Left ventricle myocardium inferior (tissue), 1 donor: ENCODE measurements around the gene ARSA. TPM values are rescaled to one million over a fixed set of nuclear protein-coding genes. Genes with fewer than 3 reads are reported as not detected.
"Not testable (repeated sequence)": the region's sequence is repeated elsewhere in the genome, so short reads cannot be mapped to it uniquely, and the experiment has no call there.

Experiments used
- DNase-seq: peaks from one replicate; pipeline ENCODE4 v3.0.0-alpha.2; 2020
- H3K27ac ChIP-seq: fragments of 200-600 bp; replicated peaks from 2 replicates; pipeline ENCODE4 v1.8.0; 2021
- H3K27me3 ChIP-seq: fragments of 200-600 bp; 2 replicates; pipeline ENCODE4 v1.8.0; 2021; ENCODE audit warnings: low read depth
- H3K36me3 ChIP-seq: fragments of 200-600 bp; 2 replicates; pipeline ENCODE4 v1.8.0; 2021
- H3K4me1 ChIP-seq: fragments of 200-600 bp; 2 replicates; pipeline ENCODE4 v1.8.0; 2021
- H3K4me3 ChIP-seq: fragments of 200-600 bp; 2 replicates; pipeline ENCODE4 v1.8.0; 2021; ENCODE audit warnings: mild to moderate bottlenecking, moderate library complexity
- H3K9me3 ChIP-seq: fragments of 200-600 bp; replicated peaks from 2 replicates; pipeline ENCODE4 v1.8.0; 2021
- intact Hi-C: fragments of 100-400 bp; cut with micrococcal nuclease; formaldehyde crosslinking; loops from one replicate; pipeline ENCODE4 v1.11.0; 2022
- total RNA-seq: library from RNA; stranded (reverse); fragmentation: NEBNext Ultra II Directional; extraction: Animal tissue kit (Norgen Biotek cat#: 25700); gene quantifications from one replicate; pipeline ENCODE4 v1.2.1, GENCODE V29; 2021
- TF ChIP-seq, protein P1 (sequence below): fragments of 200-600 bp; IDR thresholded peaks from 2 replicates; pipeline ENCODE4 v1.8.0; 2021; ENCODE audit warnings: antibody characterized with exemption, mild to moderate bottlenecking, borderline replicate concordance
- donor health status: DM: no; HTN: yes; CAD: no; lungs with severe emphysema.

The ARSA gene
- total RNA-seq, 1 donor from 2014 or later = 23.5 TPM

DNA sequence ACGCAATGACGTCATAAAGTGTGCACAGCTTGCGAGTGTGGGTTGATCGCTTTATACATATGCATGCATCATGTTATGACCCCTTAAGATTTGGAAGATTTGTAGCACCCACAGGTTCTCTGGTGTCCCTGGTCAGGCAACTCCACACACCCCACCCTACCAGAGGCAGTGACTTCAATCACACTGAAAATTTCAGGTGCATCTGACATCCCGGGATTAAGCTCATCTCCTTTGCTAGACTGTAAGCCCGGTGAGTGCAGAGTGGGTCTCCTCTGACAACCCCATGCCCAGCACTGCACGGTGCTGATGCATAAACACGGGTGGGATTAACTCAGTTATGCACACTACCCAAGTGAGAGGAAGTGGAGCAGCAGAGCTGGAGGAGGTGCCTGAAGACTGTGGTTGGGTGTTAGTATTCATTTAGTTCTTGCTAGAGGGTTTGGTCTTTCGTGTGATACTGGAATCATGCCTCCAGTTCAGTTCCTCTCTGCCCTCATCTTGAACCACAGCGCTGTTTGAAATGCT lies 6.5 kb downstream of the ARSA start:
- Histone ChIP-seq H3K9me3 (no peaks in the 10 kb centered on the region), H3K4me1 (peaks cover 36% of the 10 kb centered on the region), H3K36me3 (peaks cover 10% of the 10 kb centered on the region), H3K27ac (peak overlapping the region; percentile 80), H3K4me3 (peak overlapping the region; percentile 61), H3K27me3 (no peaks in the 10 kb centered on the region)
- DNase-seq = no peak
- intact Hi-C loops = no loop called here
- TF ChIP-seq, protein P1, sequence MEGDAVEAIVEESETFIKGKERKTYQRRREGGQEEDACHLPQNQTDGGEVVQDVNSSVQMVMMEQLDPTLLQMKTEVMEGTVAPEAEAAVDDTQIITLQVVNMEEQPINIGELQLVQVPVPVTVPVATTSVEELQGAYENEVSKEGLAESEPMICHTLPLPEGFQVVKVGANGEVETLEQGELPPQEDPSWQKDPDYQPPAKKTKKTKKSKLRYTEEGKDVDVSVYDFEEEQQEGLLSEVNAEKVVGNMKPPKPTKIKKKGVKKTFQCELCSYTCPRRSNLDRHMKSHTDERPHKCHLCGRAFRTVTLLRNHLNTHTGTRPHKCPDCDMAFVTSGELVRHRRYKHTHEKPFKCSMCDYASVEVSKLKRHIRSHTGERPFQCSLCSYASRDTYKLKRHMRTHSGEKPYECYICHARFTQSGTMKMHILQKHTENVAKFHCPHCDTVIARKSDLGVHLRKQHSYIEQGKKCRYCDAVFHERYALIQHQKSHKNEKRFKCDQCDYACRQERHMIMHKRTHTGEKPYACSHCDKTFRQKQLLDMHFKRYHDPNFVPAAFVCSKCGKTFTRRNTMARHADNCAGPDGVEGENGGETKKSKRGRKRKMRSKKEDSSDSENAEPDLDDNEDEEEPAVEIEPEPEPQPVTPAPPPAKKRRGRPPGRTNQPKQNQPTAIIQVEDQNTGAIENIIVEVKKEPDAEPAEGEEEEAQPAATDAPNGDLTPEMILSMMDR = no peak

DNA sequence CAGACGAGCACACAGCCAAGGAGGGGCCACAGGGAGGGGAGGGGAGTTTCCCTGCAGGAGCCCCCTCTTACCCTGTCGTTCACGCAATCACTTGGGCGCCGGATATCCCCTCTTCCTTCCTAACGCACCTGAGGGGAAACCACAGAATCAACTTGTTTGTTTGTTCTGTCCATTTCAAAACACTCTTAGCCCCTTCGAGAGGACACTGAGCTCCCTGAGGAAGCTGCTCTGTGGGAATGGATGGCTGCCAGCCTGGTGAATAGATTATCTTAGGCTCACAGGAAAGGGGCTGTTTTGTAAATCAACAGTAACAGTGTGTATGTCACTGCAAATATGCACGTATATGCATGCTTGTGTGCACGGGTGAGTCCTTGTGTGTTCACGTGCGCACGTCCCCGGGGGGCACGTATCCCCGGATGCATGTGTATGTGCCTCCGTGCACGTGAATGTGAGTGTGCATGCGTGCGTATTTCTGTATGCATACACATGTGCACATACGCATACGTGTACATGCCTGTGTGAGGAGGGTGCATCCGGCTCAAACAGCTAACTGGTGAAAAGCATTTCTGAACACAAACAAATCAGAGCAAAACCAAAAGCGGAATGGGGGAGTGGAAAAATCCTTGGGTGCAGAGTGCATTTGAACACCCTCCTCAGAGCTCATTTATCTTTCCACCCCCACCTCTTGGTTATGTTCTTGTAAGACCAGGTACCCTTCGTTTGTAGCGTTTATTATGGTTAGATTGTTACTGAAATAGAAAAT lies 7.2 kb downstream of the ARSA start:
- no peaks in the 10 kb centered on the region for H3K27me3 ChIP-seq
- peaks cover 36% of the 10 kb centered on the region for H3K4me1 ChIP-seq
- peak overlapping the region; percentile 80 for H3K27ac ChIP-seq

DNA sequence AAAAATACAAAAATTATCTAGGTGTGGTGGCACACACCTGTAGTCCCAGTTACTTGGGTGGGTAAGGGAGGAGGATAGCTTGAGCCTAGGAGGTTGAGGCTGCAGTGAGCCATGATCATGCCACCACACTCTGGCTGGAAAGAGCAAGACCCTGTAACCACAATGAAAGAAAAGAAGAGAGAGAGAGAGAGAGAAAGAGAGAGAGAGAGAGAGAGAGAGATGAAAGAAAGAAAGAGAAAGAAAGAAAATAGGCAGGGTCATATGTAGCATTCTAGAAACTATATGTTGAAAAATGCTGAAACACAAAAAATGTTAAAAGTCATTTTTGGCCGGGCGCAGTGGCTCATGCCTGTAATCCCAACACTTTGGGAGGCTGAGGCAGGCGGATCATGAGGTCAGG lies 13.7 kb downstream of the ARSA start:
- H3K27me3 ChIP-seq = peaks cover 39% of the 10 kb centered on the region
- H3K9me3 ChIP-seq, H3K27ac ChIP-seq, DNase-seq, H3K4me1 ChIP-seq, intact Hi-C loops, H3K4me3 ChIP-seq, H3K36me3 ChIP-seq: not testable (repeated sequence)

More for the DNA sequence above, 7.2 kb downstream of the ARSA start:
- Histone ChIP-seq H3K36me3 (peaks cover 9% of the 10 kb centered on the region), H3K4me3 (peak overlapping the region; percentile 61), H3K9me3 (no peaks in the 10 kb centered on the region)
- TF ChIP-seq, protein P1 = peak; percentile 21
- DNase-seq = peak; percentile 77
- intact Hi-C loops = no loop called here

DNA sequence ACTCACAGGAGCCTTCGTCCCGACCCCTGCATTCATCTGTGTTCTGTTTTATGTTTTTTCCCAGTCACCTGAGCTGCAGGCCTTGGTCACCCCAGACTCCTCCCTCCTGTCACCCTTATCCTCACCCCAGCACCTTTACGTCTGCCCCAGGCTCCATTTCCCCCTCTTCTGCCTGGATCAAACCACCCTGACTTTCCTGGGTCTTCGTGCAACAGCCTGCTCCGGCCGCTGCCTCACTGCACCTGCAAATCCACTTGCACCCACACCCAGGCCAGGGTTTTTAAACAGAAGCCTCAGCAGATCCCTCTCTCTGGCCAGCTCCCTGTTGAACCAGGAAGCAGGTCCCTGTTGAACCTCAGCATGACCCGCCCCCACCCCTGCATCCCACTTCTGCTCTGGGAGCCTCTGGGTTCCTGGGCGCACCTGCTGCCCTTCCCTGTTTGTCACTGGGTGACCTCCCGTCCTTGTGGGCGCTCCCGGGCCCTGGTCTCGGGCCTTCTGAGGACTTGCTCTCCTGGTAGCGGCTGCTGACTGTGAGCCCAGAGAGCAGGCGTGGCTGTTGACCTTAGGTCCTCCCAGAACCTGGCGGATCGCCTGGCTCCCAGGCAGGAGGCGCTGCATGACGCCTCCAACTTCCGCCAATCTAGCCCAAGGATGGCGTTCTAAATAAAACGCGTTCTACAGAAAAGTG lies 14.5 kb downstream of the ARSA start:
- intact Hi-C loops = no loop called here
- peak; percentile 59 for DNase-seq
- H3K9me3 ChIP-seq = no peaks in the 10 kb centered on the region
- H3K4me3 ChIP-seq = peak overlapping the region; percentile 14
- H3K4me1 ChIP-seq = peaks cover 8% of the 10 kb centered on the region
- TF ChIP-seq, protein P1 = peak; percentile 12
- peak overlapping the region; percentile 69 for H3K27ac ChIP-seq
- peaks cover 42% of the 10 kb centered on the region for H3K27me3 ChIP-seq
- H3K36me3 ChIP-seq = no peaks in the 10 kb centered on the region

DNA sequence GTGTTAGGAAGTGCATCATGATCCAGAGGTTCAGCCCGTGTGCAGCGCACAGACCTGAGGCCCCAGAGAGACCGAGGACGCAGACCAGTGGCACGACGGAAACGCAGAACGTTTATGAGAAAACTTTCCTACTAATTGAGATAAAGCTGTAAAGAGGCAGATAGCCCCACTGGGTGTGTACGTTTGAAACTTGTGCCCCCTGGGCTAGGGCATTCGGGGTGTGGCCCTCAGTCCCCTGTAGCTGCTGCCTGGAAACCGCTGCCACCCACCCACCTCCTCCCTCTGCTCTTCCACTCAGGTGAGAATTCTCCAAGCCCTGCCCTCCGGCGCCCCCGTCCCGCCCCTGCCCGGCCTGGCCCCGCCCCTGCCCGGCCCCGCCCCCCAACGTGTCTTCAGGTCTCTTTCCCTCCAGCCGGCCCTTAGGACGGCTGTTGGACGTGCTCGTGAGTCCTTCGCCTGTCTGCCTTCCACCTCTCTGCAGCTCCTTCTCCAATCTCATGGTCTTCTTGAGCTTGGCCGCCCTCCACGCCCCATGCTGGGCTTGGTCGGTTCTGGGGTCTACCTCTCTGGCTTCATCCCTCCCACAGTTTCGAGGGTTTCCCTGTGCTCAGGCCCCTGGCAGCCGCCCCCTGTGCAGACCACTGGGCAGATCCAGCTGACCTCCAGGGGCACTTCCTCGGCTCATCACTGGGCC lies 15.3 kb downstream of the ARSA start:
- H3K27ac ChIP-seq = peak overlapping the region; percentile 69
- H3K9me3 ChIP-seq = no peaks in the 10 kb centered on the region
- peaks cover 8% of the 10 kb centered on the region for H3K4me1 ChIP-seq
- intact Hi-C loops = no loop called here
- DNase-seq = no peak
- TF ChIP-seq, protein P1 = no peak
- no peaks in the 10 kb centered on the region for H3K36me3 ChIP-seq
- H3K4me3 ChIP-seq = no peak overlapping the region
- H3K27me3 ChIP-seq = peaks cover 47% of the 10 kb centered on the region
